Adrenal gland (tissue), 19 donors: ENCODE data around the gene TEKT4. TPM values are rescaled to one million over a fixed set of nuclear protein-coding genes. Genes with fewer than 3 reads are reported as not detected.
A peak's percentile ranks its signal among the peaks of the same experiment; 100 is the strongest.
"Not testable (repeated sequence)": the region's sequence is repeated elsewhere in the genome, so short reads cannot be mapped to it uniquely, and the experiment has no call there.

Source experiments
- DNase-seq, 7 donors: peaks; one replicate each; pipeline ENCODE4 v3.0.0-alpha.2; 2019 to 2020
- H3K27ac ChIP-seq, 5 donors: fragments of 200-600 bp; sonication (generic) in 4 of 5; 1 replicate in 3 of 5; 2 replicates in 2 of 5; pipeline versions ENCODE4 v1.5.1 to v1.8.0; 2016 to 2020; ENCODE audit warnings: mild to moderate bottlenecking in 1 of 5
- H3K27me3 ChIP-seq: fragments of 200-600 bp; 2 replicates; pipeline ENCODE4 v1.8.0; 2021
- H3K36me3 ChIP-seq, 2 donors: fragments of 200-600 bp; replicated peaks in 1 of 2; 1 replicate in 1 of 2; 2 replicates in 1 of 2; pipeline versions ENCODE4 v1.5.1 to v1.8.0; 2018 to 2022
- H3K4me1 ChIP-seq, 2 donors: fragments of 200-600 bp; replicated peaks in 1 of 2; 1 replicate in 1 of 2; 2 replicates in 1 of 2; pipeline versions ENCODE4 v1.5.1 to v1.8.0; 2018 to 2021
- H3K4me3 ChIP-seq, 4 donors: fragments of 200-600 bp; sonication (generic) in 3 of 4; one replicate each; pipeline ENCODE4 v1.5.1; 2016 to 2018
- H3K9me3 ChIP-seq, 3 donors: fragments of 200-600 bp; sonication (generic) in 1 of 3; replicated peaks in 1 of 3; 1 replicate in 2 of 3; 2 replicates in 1 of 3; pipeline versions ENCODE4 v1.5.1 to v1.8.0; 2016 to 2021
- CTCF ChIP-seq, 6 experiments: fragments of 450-650 bp in 4 of 6; fragments of 200-600 bp in 2 of 6; sonication (generic) in 1 of 6; IDR thresholded peaks; 1 replicate in 5 of 6; 2 replicates in 1 of 6; pipeline versions ENCODE4 v1.5.1 to v1.8.0; 2016 to 2021; ENCODE audit warnings: antibody characterized with exemption in 6 of 6, mild to moderate bottlenecking in 2 of 6, moderate library complexity in 1 of 6
- POLR2A ChIP-seq, 2 donors: fragments of 450-650 bp; IDR thresholded peaks; one replicate each; pipeline ENCODE4 v1.6.1; 2017; ENCODE audit warnings: antibody characterized with exemption in 2 of 2, mild to moderate bottlenecking in 2 of 2, moderate library complexity in 1 of 2
- WGBS, 4 donors: extraction: QIAGEN DNeasy Blood & Tissue Kit in 2 of 4; methylation state at CpG; one replicate each; pipeline versions ENCODE4 v1.1.5 to v1.1.7; 2013 to 2017; 5-methylcytosine and 5-hydroxymethylcytosine counted together
- intact Hi-C, 2 donors: fragments of 100-400 bp; cut with DNase I; formaldehyde crosslinking; loops; one replicate each; pipeline versions ENCODE4 v1.14.1 to v1.15.0; 2022 to 2023
- long read RNA-seq, 10 donors: library from polyadenylated mRNA in 3 of 10; unstranded in 2 of 10; stranded (forward) in 1 of 10; transcript quantifications; one replicate each; pipeline ENCODE4 v2.0.0 and lab custom pipeline, GENCODE V29; 2021 to 2026
- polyA plus RNA-seq, 3 donors: library from polyadenylated mRNA; stranded (reverse); fragments of 200-250 nt in 2 of 3; fragments of 350-450 nt in 1 of 3; fragmentation: Illumina TruSeq in 1 of 3; extraction: RNeasy Lipid Tissue Mini Kit (QIAGEN cat#74804) in 1 of 3; gene quantifications; one replicate each; pipeline ENCODE4 v1.2.3, GENCODE V29; 2013 to 2014
- total RNA-seq, 9 donors: library from RNA; depleted of rRNA in 4 of 9; stranded (reverse); fragments of >200 nt in 4 of 9; fragments of 120-200 nt in 1 of 9; fragmentation: NEBNext Ultra II Directional in 1 of 9; extraction: Animal tissue kit (Norgen Biotek cat#: 25700) in 1 of 9; gene quantifications; one replicate each; pipeline versions ENCODE4 v1.1.0 to v1.2.4, GENCODE V29; 2013 to 2023
- donor health status: healthy with polysubstance abuse.
- donor health status: Bipolar disorder and iron deficiency.
- donor health status: DM: yes; HTN: yes; CAD: no.
- donor health status: DM: no; HTN: no; CAD: no.
- donor health status: DM: no; HTN: no; CAD: no.
- donor health status: DM: yes; HTN: yes; CAD: no.

TEKT4 gene
- under 1 TPM in 2 of 9 donors, not detected in 7; 0.21 to 0.31 TPM for total RNA-seq
- polyA plus RNA-seq: not detected
- long read RNA-seq, donor 1: 0 reads
- long read RNA-seq, donor 2: 0 reads
- long read RNA-seq, donor 3: 0 reads
- long read RNA-seq, donor 4: 0 reads
- long read RNA-seq, donor 5, partial matches to known transcripts: 0 of 1 reads
- long read RNA-seq, donor 5, other reads (novel, unspliced or antisense): 0 of 1 reads
- long read RNA-seq, donor 6: 0 reads
- long read RNA-seq, donor 7: 0 reads
- long read RNA-seq, donor 8: 0 reads
- long read RNA-seq, donor 9: 0 reads
- long read RNA-seq, donor 10: 0 reads

- Histone ChIP-seq H3K36me3 (no peaks in the 10 kb centered on the region), H3K27me3 (peaks cover 14% of the 10 kb centered on the region), H3K4me3 (no peak within 1 kb of the TSS), H3K9me3 (no peaks in the 10 kb centered on the region), H3K27ac (no peak within 1 kb of the TSS), H3K4me1 (no peaks in the 10 kb centered on the region)
- whole genome bisulfite sequencing, 4 donors: 46 to 80% (median 69%) methylated on average over 1 to 59 of the region's 59 CpGs
- intact Hi-C loops: no loop called here
- no peak for TF ChIP-seq POLR2A (IDR thresholded peaks at IDR 0.05)
- no peak for TF ChIP-seq CTCF (IDR thresholded peaks at IDR 0.05)
- no peak for DNase-seq
Observed at GRCh38 chr2:94871226-94872087, at the start of gene TEKT4. TEKT4 (plus strand) TSS chr2:94871430; CDS start chr2:94871580, 150 bp downstream.

DNA sequence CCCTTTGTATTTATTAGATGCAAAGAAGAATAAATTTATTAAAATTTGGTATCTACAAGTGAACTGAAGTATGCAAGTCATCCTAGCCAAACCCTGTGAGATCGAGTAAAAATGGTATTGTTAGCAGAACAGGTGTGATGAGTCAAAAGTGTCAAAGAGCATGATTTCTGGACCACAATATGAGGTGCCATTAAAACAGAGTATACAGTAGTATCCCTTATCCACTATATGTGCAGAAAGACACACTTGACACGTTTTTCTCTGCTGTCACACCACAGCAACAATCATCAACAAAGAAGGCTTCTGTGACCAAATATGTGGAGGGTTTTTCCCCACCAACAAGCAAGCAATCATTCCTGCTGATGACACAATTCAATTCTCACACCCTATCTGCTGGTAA is 32.0 kb upstream of the TEKT4 start:
- intact Hi-C loops, H3K4me1 ChIP-seq: not testable (repeated sequence)

GRCh38 chr2:94856856-94857255 is 14.4 kb upstream of the TEKT4 start:
- DNase-seq, H3K9me3 ChIP-seq, H3K27ac ChIP-seq, H3K36me3 ChIP-seq, H3K4me1 ChIP-seq, H3K4me3 ChIP-seq, intact Hi-C loops: not testable (repeated sequence)
- H3K27me3 ChIP-seq: peaks cover 29% of the 10 kb centered on the region
- WGBS, 4 donors: 0 to 5% (median 3%) methylated on average over 6 to 35 of the region's 35 CpGs

More for the DNA sequence above, 32.0 kb upstream of the TEKT4 start:
- not testable (repeated sequence) for DNase-seq, H3K27me3 ChIP-seq, H3K9me3 ChIP-seq, H3K4me3 ChIP-seq, H3K27ac ChIP-seq, H3K36me3 ChIP-seq
- 33 to 39% (median 36%) methylated on average over 2 of the region's 2 CpGs for WGBS, 4 donors

- H3K27me3 ChIP-seq: peaks cover 33% of the 10 kb centered on the region
- H3K4me1 ChIP-seq, H3K36me3 ChIP-seq, H3K27ac ChIP-seq, intact Hi-C loops, H3K9me3 ChIP-seq, H3K4me3 ChIP-seq: not testable (repeated sequence)
- WGBS, 4 donors: 0 to 4% (median 2%) methylated on average over 4 to 58 of the region's 58 CpGs
- DNase-seq: peak in 1 of 7 donors; percentile 37
Observed at GRCh38 chr2:94857367-94858162, 13.7 kb upstream of the TEKT4 start.

DNA sequence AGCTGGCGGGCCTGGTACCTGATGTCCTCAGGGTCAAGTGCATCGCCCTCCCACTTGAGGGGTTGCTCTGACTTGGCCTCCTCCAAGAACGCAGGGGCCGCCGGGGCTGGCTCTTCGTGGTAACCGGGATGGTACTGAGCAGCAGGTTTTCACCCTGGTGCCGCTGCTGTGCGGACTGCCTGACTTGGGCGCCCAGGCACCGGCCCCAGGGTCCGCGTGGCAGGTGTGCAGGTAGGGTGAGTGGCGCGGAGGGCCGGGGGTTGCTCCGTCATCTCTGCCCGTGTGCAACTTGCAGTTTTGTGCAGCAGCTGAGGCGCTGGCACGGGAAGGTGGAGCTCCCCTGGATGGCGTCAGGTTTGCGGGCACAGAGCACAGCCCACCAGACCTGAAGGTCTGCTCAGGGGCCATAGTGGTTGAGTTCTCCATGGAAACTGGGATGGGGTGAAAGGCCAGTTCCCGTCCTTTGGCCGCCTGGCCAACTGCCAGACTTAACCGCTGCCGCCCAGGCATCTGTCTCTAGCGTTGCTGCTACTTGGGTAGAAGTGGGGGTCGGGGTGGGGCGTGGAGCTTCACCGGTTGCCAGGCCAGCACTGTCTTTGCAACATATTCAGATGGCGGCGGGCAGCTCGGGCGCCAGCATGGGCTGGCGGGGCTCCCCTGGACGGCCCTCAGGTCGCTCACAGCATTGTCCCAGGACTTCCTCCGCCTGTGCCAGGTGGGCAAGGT is 12.9 kb upstream of the TEKT4 start:
- 31 to 57% (median 37%) methylated on average over 10 to 38 of the region's 38 CpGs; no CpG with 5 or more reads in 1 of the 4 donors for WGBS, 4 donors
- H3K27ac ChIP-seq, DNase-seq, H3K9me3 ChIP-seq, H3K4me3 ChIP-seq, H3K4me1 ChIP-seq, intact Hi-C loops, H3K36me3 ChIP-seq: not testable (repeated sequence)
- H3K27me3 ChIP-seq: peaks cover 37% of the 10 kb centered on the region
